Measurements from ENCODE around the gene CADPS. TPM values are rescaled to one million over a fixed set of nuclear protein-coding genes. Genes with fewer than 3 reads are reported as not detected.

Gene CADPS
- total and polyA plus RNA-seq, 2 of the 4 experiments (the other 2 are of a cell fraction): not detected

- no peak overlapping the region for H2BK120ac ChIP-seq (ENCODE audit: low read depth, low read length)
- ATAC-seq (ENCODE audit: low read depth): no peak
- H3K23ac ChIP-seq (ENCODE audit: low read depth, low read length): no peak overlapping the region
- H4K8ac ChIP-seq (ENCODE audit: low read depth in 2 of 2, low read length in 2 of 2): no peak overlapping the region
- ChIA-PET CTCF (interaction anchor here (0.6 kb wide), 2 partner anchors 9 to 46 kb away, joined by 3 read pairs; no protein-coding TSS in a partner anchor), POLR2A (ENCODE audit: unreplicated experiment) (no interaction called here)
- no peak overlapping the region for H2AK9ac ChIP-seq (replicated peaks; ENCODE audit: low read depth, low read length, poor library complexity)
- H3K18ac ChIP-seq (ENCODE audit: low read depth, low read length): no peak overlapping the region
- H3K27ac ChIP-seq (ENCODE audit: insufficient read depth, low read length): no peak overlapping the region
- H3K79me1 ChIP-seq (ENCODE audit: low read depth in 1 of 2, low read length in 2 of 2): no peaks in the 10 kb centered on the region
- no peak overlapping the region for H3K4ac ChIP-seq (ENCODE audit: low read depth, low read length)
- no peaks in the 10 kb centered on the region for H3K4me1 ChIP-seq (ENCODE audit: control insufficient read depth, insufficient read depth, low read length)
- no peaks in the 10 kb centered on the region for H3K9me3 ChIP-seq (ENCODE audit: control insufficient read depth, insufficient read depth, low read length)
- H4K5ac ChIP-seq (ENCODE audit: low read depth, low read length): no peak overlapping the region
- no peak overlapping the region for H4K91ac ChIP-seq (ENCODE audit: insufficient read depth, low read depth, low read length)
- H3K9me1 ChIP-seq (ENCODE audit: insufficient read depth, low read length): no peaks in the 10 kb centered on the region
- no CpG with 5 or more reads among the region's 5 CpGs for WGBS, 2 experiments (ENCODE audit: extremely low coverage in 2 of 2, insufficient read length in 1 of 2)
- H3K9ac ChIP-seq (ENCODE audit: low read depth, low read length): no peak overlapping the region
- in situ Hi-C loops (cut with MboI; ENCODE audit: low sequenced_read_pairs): no loop called here
- TF ChIP-seq CHD1 (IDR thresholded peaks at IDR 0.05; ENCODE audit: low read depth, low read length): no peak
- TF ChIP-seq USF2 (IDR thresholded peaks at IDR 0.05; ENCODE audit: low read depth, low read length): no peak
- no peak for TF ChIP-seq SMC3 (IDR thresholded peaks at IDR 0.05; ENCODE audit: low read depth, low read length)
- no peak for TF ChIP-seq BHLHE40 (IDR thresholded peaks at IDR 0.05; ENCODE audit: low read depth, low read length)
- no peak for TF ChIP-seq MAZ (IDR thresholded peaks at IDR 0.05; ENCODE audit: borderline replicate concordance, low read depth, low read length)
- no peak for TF ChIP-seq RAD21 (IDR thresholded peaks at IDR 0.05; ENCODE audit: low read length)
- no peak for TF ChIP-seq ELK1 (IDR thresholded peaks at IDR 0.05; ENCODE audit: borderline replicate concordance, low read depth, low read length)
- H3K36me3 ChIP-seq (ENCODE audit: control insufficient read depth, insufficient read depth, low read length): no peaks in the 10 kb centered on the region
- no peak overlapping the region for H2AFZ ChIP-seq (replicated peaks; ENCODE audit: low read length, poor library complexity)
- H2AK5ac ChIP-seq (ENCODE audit: low read depth, low read length): no peak overlapping the region
- H3K4me3 ChIP-seq (ENCODE audit: insufficient read depth, low read depth, low read length): no peak overlapping the region
- no peak for DNase-seq
- no peak overlapping the region for H2BK15ac ChIP-seq (ENCODE audit: low read depth, low read length)
- H3K14ac ChIP-seq (replicated peaks; ENCODE audit: low read depth, low read length): no peak overlapping the region
- H3K56ac ChIP-seq (ENCODE audit: extremely low read depth, insufficient read depth, low read length): no peak overlapping the region
- H3K27me3 ChIP-seq (ENCODE audit: control insufficient read depth, insufficient read depth, low read length): peaks cover 1% of the 10 kb centered on the region
- no peak overlapping the region for H2BK20ac ChIP-seq (ENCODE audit: low read depth, low read length)
- H3K4me2 ChIP-seq (ENCODE audit: low read depth, low read length): no peak overlapping the region
- H2BK5ac ChIP-seq (ENCODE audit: low read depth, low read length, poor library complexity, severe bottlenecking): no peak overlapping the region
- intact Hi-C loops (cut with micrococcal nuclease): loop anchor here (5.0 kb wide), 1 partner anchor 565 kb away; no protein-coding TSS in a partner anchor
- dilution Hi-C loops (cut with HindIII; ENCODE audit: low sequenced_read_pairs, unreplicated experiment): no loop called here
- no TSS peak for BruUV-seq (replicated peaks)
- no peaks in the 10 kb centered on the region for H4K20me1 ChIP-seq (ENCODE audit: insufficient read depth, low read length)
Measured at GRCh38 chr3:62667714-62668113, 207.5 kb downstream of the CADPS start.
